IMR-90 (cell line): Measurements from ENCODE around the gene CFAP97D1. TPM values are rescaled to one million over a fixed set of nuclear protein-coding genes. Genes with fewer than 3 reads are reported as not detected.

Experiments
- ATAC-seq: fragments of 200-7000 bp; cut with Tn5 transposase; 2 replicates; pipeline ENCODE4 v1.9.1; 2020; ENCODE audit warnings: low read depth, mild to moderate bottlenecking, moderate library complexity
- BruUV-seq: library from RNA; stranded (reverse); fragments of 400-500 nt; replicated peaks from 2 replicates; lab custom pipeline; 2021; lab: Mats Ljungman, UMichigan
- CTCF ChIA-PET: fragments of 300-600 bp; formaldehyde crosslinking; extraction: SDS; loops from one replicate; lab custom pipeline; 2021; ENCODE audit warnings: antibody characterized with exemption; lab: Yijun Ruan, JAX
- POLR2A ChIA-PET: fragments of 300-600 bp; sonication (Branson Sonifier 250); formaldehyde crosslinking; loops from one replicate; lab custom pipeline; 2022; ENCODE audit warnings: antibody characterized with exemption; ENCODE audit not compliant: unreplicated experiment; lab: Charles Lee
- DNase-seq: peaks from one replicate; pipeline ENCODE4 v3.0.0; 2013
- H2AFZ ChIP-seq: replicated peaks from 2 replicates; pipeline ENCODE3; 2013; ENCODE audit warnings: low read length, mild to moderate bottlenecking; ENCODE audit not compliant: poor library complexity
- H2AK5ac ChIP-seq: 2 replicates; pipeline ENCODE4 v1.6.1; 2013; ENCODE audit warnings: low read depth, low read length, inconsistent platforms
- H2AK9ac ChIP-seq: replicated peaks from 2 replicates; pipeline ENCODE3; 2013; ENCODE audit warnings: mild to moderate bottlenecking, low read depth, low read length, moderate library complexity; ENCODE audit not compliant: poor library complexity
- H2BK120ac ChIP-seq: 2 replicates; pipeline ENCODE4 v1.6.1; 2013; ENCODE audit warnings: low read depth, low read length, inconsistent platforms
- H2BK15ac ChIP-seq: 3 replicates; pipeline ENCODE4 v1.6.1; 2013; ENCODE audit warnings: low read depth, low read length, inconsistent platforms
- H2BK20ac ChIP-seq: 2 replicates; pipeline ENCODE4 v1.6.1; 2013; ENCODE audit warnings: low read depth, mild to moderate bottlenecking, inconsistent platforms, low read length, moderate library complexity
- H2BK5ac ChIP-seq: 2 replicates; pipeline ENCODE4 v1.6.1; 2013; ENCODE audit warnings: mild to moderate bottlenecking, low read depth, low read length, inconsistent platforms; ENCODE audit not compliant: poor library complexity, severe bottlenecking
- H3K14ac ChIP-seq: replicated peaks from 2 replicates; pipeline ENCODE4 v1.6.1; 2013; ENCODE audit warnings: low read depth, low read length, inconsistent platforms
- H3K18ac ChIP-seq: 2 replicates; pipeline ENCODE4 v1.6.1; 2013; ENCODE audit warnings: low read depth, low read length, control low read depth
- H3K23ac ChIP-seq: 2 replicates; pipeline ENCODE4 v1.6.1; 2013; ENCODE audit warnings: low read depth, low read length, inconsistent platforms
- H3K27ac ChIP-seq: 2 replicates; pipeline ENCODE4 v1.5.1; 2013; ENCODE audit warnings: mild to moderate bottlenecking, control low read depth, low read length; ENCODE audit not compliant: insufficient read depth
- H3K27me3 ChIP-seq: 2 replicates; pipeline ENCODE4 v1.6.1; 2013; ENCODE audit warnings: low read length; ENCODE audit not compliant: control insufficient read depth, insufficient read depth
- H3K36me3 ChIP-seq: 2 replicates; pipeline ENCODE4 v1.6.1; 2013; ENCODE audit warnings: low read length, mixed read lengths; ENCODE audit not compliant: control insufficient read depth, insufficient read depth
- H3K4ac ChIP-seq: 2 replicates; pipeline ENCODE4 v1.6.1; 2013; ENCODE audit warnings: low read depth, low read length, inconsistent platforms
- H3K4me1 ChIP-seq: 2 replicates; pipeline ENCODE4 v1.6.1; 2013; ENCODE audit warnings: low read length, mixed read lengths; ENCODE audit not compliant: control insufficient read depth, insufficient read depth
- H3K4me2 ChIP-seq: 2 replicates; pipeline ENCODE4 v1.6.1; 2013; ENCODE audit warnings: low read depth, mild to moderate bottlenecking, control low read depth, low read length, moderate library complexity
- H3K4me3 ChIP-seq: 2 replicates; pipeline ENCODE4 v1.5.1; 2013; ENCODE audit warnings: low read depth, mild to moderate bottlenecking, control low read depth, low read length, moderate library complexity; ENCODE audit not compliant: insufficient read depth
- H3K56ac ChIP-seq: 2 replicates; pipeline ENCODE4 v1.6.1; 2013; ENCODE audit warnings: low read length, inconsistent platforms; ENCODE audit not compliant: insufficient read depth; ENCODE audit errors: extremely low read depth
- H3K79me1 ChIP-seq, 2 experiments: 2 replicates each; pipeline ENCODE4 v1.6.1; 2013; ENCODE audit warnings: low read length in 2 of 2, inconsistent platforms in 1 of 2, low read depth in 1 of 2
- H3K9ac ChIP-seq: 2 replicates; pipeline ENCODE4 v1.6.1; 2013; ENCODE audit warnings: low read depth, low read length, control low read depth
- H3K9me1 ChIP-seq: 2 replicates; pipeline ENCODE4 v1.6.1; 2013; ENCODE audit warnings: low read length, inconsistent platforms; ENCODE audit not compliant: insufficient read depth
- H3K9me3 ChIP-seq: 2 replicates; pipeline ENCODE4 v1.6.1; 2013; ENCODE audit warnings: low read length; ENCODE audit not compliant: control insufficient read depth, insufficient read depth
- H4K20me1 ChIP-seq: 2 replicates; pipeline ENCODE4 v1.6.1; 2013; ENCODE audit warnings: low read length, inconsistent platforms; ENCODE audit not compliant: insufficient read depth
- H4K5ac ChIP-seq: 2 replicates; pipeline ENCODE4 v1.6.1; 2013; ENCODE audit warnings: mild to moderate bottlenecking, low read depth, low read length, control low read depth
- H4K8ac ChIP-seq, 2 experiments: 2 replicates each; pipeline ENCODE4 v1.6.1; 2013; ENCODE audit warnings: low read depth in 2 of 2, low read length in 2 of 2, control low read depth in 1 of 2, inconsistent platforms in 1 of 2
- H4K91ac ChIP-seq: 2 replicates; pipeline ENCODE4 v1.6.1; 2013; ENCODE audit warnings: low read depth, low read length, inconsistent platforms; ENCODE audit not compliant: insufficient read depth
- BHLHE40 ChIP-seq: fragments of 150-350 bp; IDR thresholded peaks from 2 replicates; pipeline ENCODE4 v1.6.1; 2016; ENCODE audit warnings: mild to moderate bottlenecking, low read depth, low read length
- CEBPB ChIP-seq: IDR thresholded peaks from 2 replicates; pipeline ENCODE4 v1.6.1; 2012; ENCODE audit warnings: low read depth, low read length, improper control_type of control experiment
- CHD1 ChIP-seq: IDR thresholded peaks from 2 replicates; pipeline ENCODE4 v1.6.1; 2012; ENCODE audit warnings: low read depth, low read length, improper control_type of control experiment
- FOS ChIP-seq: fragments of 150-350 bp; IDR thresholded peaks from 2 replicates; pipeline ENCODE4 v1.6.1; 2016; ENCODE audit warnings: low read depth, low read length
- MAFK ChIP-seq: IDR thresholded peaks from 2 replicates; pipeline ENCODE4 v1.6.1; 2012; ENCODE audit warnings: low read depth, low read length, improper control_type of control experiment
- MAZ ChIP-seq: IDR thresholded peaks from 2 replicates; pipeline ENCODE4 v1.6.1; 2012; ENCODE audit warnings: low read depth, mild to moderate bottlenecking, low read length, improper control_type of control experiment, moderate library complexity, borderline replicate concordance
- MXI1 ChIP-seq: IDR thresholded peaks from 2 replicates; pipeline ENCODE4 v1.6.1; 2012; ENCODE audit warnings: low read depth, mild to moderate bottlenecking, low read length, moderate library complexity, borderline replicate concordance
- NFE2L2 ChIP-seq: fragments of 150-350 bp; IDR thresholded peaks from 2 replicates; pipeline ENCODE4 v1.6.1; 2016; ENCODE audit warnings: low read depth, mild to moderate bottlenecking, low read length
- POLR2A ChIP-seq: IDR thresholded peaks from 2 replicates; pipeline ENCODE4 v1.6.1; 2012; ENCODE audit warnings: mild to moderate bottlenecking, low read depth, low read length
- RAD21 ChIP-seq: IDR thresholded peaks from 2 replicates; pipeline ENCODE4 v1.6.1; 2012; ENCODE audit warnings: low read length, improper control_type of control experiment
- RCOR1 ChIP-seq: IDR thresholded peaks from 2 replicates; pipeline ENCODE4 v1.6.1; 2012; ENCODE audit warnings: mild to moderate bottlenecking, low read length, improper control_type of control experiment; ENCODE audit not compliant: insufficient replicate concordance
- RFX5 ChIP-seq: IDR thresholded peaks from 2 replicates; pipeline ENCODE4 v1.8.0; 2012; ENCODE audit warnings: low read depth, mild to moderate bottlenecking, low read length, moderate library complexity
- SMC3 ChIP-seq: fragments of 150-350 bp; IDR thresholded peaks from 2 replicates; pipeline ENCODE4 v1.6.1; 2016; ENCODE audit warnings: low read depth, mild to moderate bottlenecking, antibody characterized with exemption, low read length, moderate library complexity
- WGBS, 2 experiments: methylation state at CpG; one replicate each; pipeline versions ENCODE4 v1.1.5 to v1.1.7; 2013; ENCODE audit warnings: missing lambda C conversion rate in 2 of 2; ENCODE audit not compliant: insufficient read length in 1 of 2; ENCODE audit errors: extremely low coverage in 2 of 2; 5-methylcytosine and 5-hydroxymethylcytosine counted together
- dilution Hi-C: fragments of 300-500 bp; cut with HindIII; formaldehyde crosslinking; loops from one replicate; pipeline ENCODE4 v1.14.3; 2018; ENCODE audit warnings: low sequenced_read_pairs; ENCODE audit not compliant: unreplicated experiment
- in situ Hi-C: fragments of 300-500 bp; cut with MboI; formaldehyde crosslinking; loops from 3 replicates; pipeline ENCODE4 v1.14.3; 2019; ENCODE audit warnings: low sequenced_read_pairs, inconsistent platforms, mixed read lengths
- intact Hi-C: fragments of 100-400 bp; cut with micrococcal nuclease; formaldehyde crosslinking; loops from 2 replicates; pipeline ENCODE4 v1.10.0; 2022
- polyA plus RNA-seq, 3 experiments: library from polyadenylated mRNA; depleted of rRNA; stranded (reverse); fragments of >200 nt; gene quantifications; 2 replicates each; pipeline ENCODE4 v1.2.3, GENCODE V29; 2012; ENCODE audit warnings: low replicate concordance in 1 of 3
- total RNA-seq: library from RNA; depleted of rRNA; stranded (reverse); fragments of >200 nt; gene quantifications from 2 replicates; pipeline ENCODE4 v1.2.3, GENCODE V29; 2012
- TF ChIP-seq, protein P1 (sequence below): conservative IDR thresholded peaks from 2 replicates; pipeline ENCODE4 v1.5.1; 2012; ENCODE audit warnings: mild to moderate bottlenecking, low read depth, low read length, improper control_type of control experiment
- TF ChIP-seq, protein P2 (sequence below): fragments of 150-350 bp; IDR thresholded peaks from 2 replicates; pipeline ENCODE4 v1.6.1; 2017; ENCODE audit warnings: mild to moderate bottlenecking, antibody characterized with exemption, low read length, low read depth
- TF ChIP-seq, protein P3 (sequence below): fragments of 150-350 bp; IDR thresholded peaks from 2 replicates; pipeline ENCODE4 v1.6.1; 2016; ENCODE audit warnings: low read depth, mild to moderate bottlenecking, low read length, moderate library complexity, borderline replicate concordance

The CFAP97D1 gene
- total and polyA plus RNA-seq, 2 of the 4 experiments (the other 2 are of a cell fraction) = under 0.01 TPM; not detected in 1

DNA sequence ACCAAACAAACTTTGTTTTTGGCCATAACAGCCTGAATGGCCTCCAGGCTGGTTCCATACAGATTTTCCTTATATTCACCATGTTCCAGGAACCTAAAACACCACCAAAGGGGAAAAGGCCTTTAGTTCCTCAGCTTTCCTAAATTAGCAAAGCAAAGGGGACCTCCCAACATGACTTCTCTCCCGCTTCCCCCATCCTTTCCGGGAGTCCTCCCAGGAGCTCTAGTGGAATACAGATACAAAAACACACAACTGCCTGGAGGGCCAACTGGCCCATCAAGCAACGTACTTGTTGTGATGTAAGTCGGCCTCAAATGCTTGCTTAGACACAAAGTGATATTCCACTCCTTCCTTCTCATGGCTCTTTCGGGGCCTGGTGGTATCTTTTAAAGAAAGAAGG is 30.6 kb downstream of the CFAP97D1 start:
- Histone ChIP-seq H2AK5ac (no peak overlapping the region), H3K4me3 (no peak overlapping the region), H3K36me3 (peaks cover 23% of the 10 kb centered on the region), H4K20me1 (no peaks in the 10 kb centered on the region), H3K4ac (no peak overlapping the region), H2BK120ac (no peak overlapping the region), H3K9me3 (no peaks in the 10 kb centered on the region), H4K91ac (no peak overlapping the region), H2BK5ac (no peak overlapping the region), H3K56ac (no peak overlapping the region), H3K79me1 (peaks cover 3 to 8% of the 10 kb centered on the region in 2 experiments; a peak in 2 of 4 replicates), H3K9ac (no peak overlapping the region), H3K27ac (no peak overlapping the region), H4K5ac (no peak overlapping the region), H3K23ac (no peak overlapping the region), H2AK9ac (no peak overlapping the region), H2AFZ (no peak overlapping the region), H3K4me2 (no peak overlapping the region), H3K27me3 (no peaks in the 10 kb centered on the region), H3K4me1 (peaks cover 6% of the 10 kb centered on the region), H2BK20ac (no peak overlapping the region), H2BK15ac (no peak overlapping the region), H4K8ac (no peak overlapping the region), H3K18ac (no peak overlapping the region), H3K9me1 (peaks cover 8% of the 10 kb centered on the region; the same call in 1 of the 2 replicates), H3K14ac (no peak overlapping the region)
- 93% methylated on average over 2 of the region's 5 CpGs; no CpG with 5 or more reads in 1 of the 2 experiments for WGBS, 2 experiments
- no peak for ATAC-seq
- in situ Hi-C loops = no loop called here
- ChIA-PET CTCF (no interaction called here), POLR2A (no interaction called here)
- dilution Hi-C loops = no loop called here
- BruUV-seq = no TSS peak
- TF ChIP-seq, protein P1, sequence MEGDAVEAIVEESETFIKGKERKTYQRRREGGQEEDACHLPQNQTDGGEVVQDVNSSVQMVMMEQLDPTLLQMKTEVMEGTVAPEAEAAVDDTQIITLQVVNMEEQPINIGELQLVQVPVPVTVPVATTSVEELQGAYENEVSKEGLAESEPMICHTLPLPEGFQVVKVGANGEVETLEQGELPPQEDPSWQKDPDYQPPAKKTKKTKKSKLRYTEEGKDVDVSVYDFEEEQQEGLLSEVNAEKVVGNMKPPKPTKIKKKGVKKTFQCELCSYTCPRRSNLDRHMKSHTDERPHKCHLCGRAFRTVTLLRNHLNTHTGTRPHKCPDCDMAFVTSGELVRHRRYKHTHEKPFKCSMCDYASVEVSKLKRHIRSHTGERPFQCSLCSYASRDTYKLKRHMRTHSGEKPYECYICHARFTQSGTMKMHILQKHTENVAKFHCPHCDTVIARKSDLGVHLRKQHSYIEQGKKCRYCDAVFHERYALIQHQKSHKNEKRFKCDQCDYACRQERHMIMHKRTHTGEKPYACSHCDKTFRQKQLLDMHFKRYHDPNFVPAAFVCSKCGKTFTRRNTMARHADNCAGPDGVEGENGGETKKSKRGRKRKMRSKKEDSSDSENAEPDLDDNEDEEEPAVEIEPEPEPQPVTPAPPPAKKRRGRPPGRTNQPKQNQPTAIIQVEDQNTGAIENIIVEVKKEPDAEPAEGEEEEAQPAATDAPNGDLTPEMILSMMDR = no peak
- TF ChIP-seq POLR2A = no peak
- no peak for TF ChIP-seq FOS
- no peak for TF ChIP-seq MAZ
- no peak for TF ChIP-seq SMC3
- no peak for TF ChIP-seq MAFK
- no peak for TF ChIP-seq RFX5
- no peak for TF ChIP-seq MXI1
- TF ChIP-seq, protein P2, sequence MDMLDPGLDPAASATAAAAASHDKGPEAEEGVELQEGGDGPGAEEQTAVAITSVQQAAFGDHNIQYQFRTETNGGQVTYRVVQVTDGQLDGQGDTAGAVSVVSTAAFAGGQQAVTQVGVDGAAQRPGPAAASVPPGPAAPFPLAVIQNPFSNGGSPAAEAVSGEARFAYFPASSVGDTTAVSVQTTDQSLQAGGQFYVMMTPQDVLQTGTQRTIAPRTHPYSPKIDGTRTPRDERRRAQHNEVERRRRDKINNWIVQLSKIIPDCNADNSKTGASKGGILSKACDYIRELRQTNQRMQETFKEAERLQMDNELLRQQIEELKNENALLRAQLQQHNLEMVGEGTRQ = no peak
- TF ChIP-seq BHLHE40 = no peak
- no peak for TF ChIP-seq CHD1
- no peak for TF ChIP-seq RAD21
- no peak for TF ChIP-seq CEBPB
- TF ChIP-seq, protein P3, sequence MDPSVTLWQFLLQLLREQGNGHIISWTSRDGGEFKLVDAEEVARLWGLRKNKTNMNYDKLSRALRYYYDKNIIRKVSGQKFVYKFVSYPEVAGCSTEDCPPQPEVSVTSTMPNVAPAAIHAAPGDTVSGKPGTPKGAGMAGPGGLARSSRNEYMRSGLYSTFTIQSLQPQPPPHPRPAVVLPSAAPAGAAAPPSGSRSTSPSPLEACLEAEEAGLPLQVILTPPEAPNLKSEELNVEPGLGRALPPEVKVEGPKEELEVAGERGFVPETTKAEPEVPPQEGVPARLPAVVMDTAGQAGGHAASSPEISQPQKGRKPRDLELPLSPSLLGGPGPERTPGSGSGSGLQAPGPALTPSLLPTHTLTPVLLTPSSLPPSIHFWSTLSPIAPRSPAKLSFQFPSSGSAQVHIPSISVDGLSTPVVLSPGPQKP = no peak
- no peak for TF ChIP-seq RCOR1
- no peak for TF ChIP-seq NFE2L2
- no peak for DNase-seq
- intact Hi-C loops = no loop called here
